ENCODE results near the gene GOLGB1. TPM values are rescaled to one million over a fixed set of nuclear protein-coding genes. Genes with fewer than 3 reads are reported as not detected.
A peak's percentile ranks its signal among the peaks of the same experiment; 100 is the strongest.

The GOLGB1 gene
- total RNA-seq, 1 experiment from 2014 or later, result 31.4 TPM

DNA sequence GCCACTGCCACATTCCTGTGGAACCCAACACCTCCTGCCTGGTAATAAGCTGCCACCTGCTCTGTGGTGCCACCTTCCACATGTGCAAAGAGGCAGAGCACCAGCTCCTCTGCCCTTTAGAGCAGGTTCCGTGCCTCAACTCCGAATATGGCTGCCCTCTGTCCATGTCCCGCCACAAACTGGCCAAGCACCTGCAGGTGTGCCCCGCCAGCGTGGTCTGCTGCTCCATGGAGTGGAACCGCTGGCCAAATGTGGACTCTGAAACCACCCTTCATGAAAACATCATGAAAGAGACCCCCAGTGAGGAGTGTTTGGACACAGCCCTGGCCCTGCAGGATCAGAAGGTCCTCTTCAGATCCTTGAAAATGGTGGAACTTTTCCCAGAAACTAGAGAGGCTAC is 128.1 kb downstream of the GOLGB1 start:
- Mint-ChIP-seq H3K36me3 (ENCODE audit: insufficient read depth in 1 of 3, low read depth in 3 of 3) (no peaks in the 10 kb centered on the region), H3K4me3 (no peak overlapping the region), H3K4me1 (peaks cover 12% of the 10 kb centered on the region in 2 experiments), H3K27ac (no peak overlapping the region), H3K27me3 (ENCODE audit: low read depth) (no peaks in the 10 kb centered on the region; the same call in 1 of the 2 replicates), H3K9me3 (no peaks in the 10 kb centered on the region; a peak in 1 of 5 replicates)
- no peak overlapping the region for H2BK5ac ChIP-seq (ENCODE audit: insufficient read length, low read length)
- H3K23ac ChIP-seq (ENCODE audit: insufficient read length, low read depth, low read length), result no peak overlapping the region
- no peak overlapping the region for H2BK12ac ChIP-seq (ENCODE audit: insufficient read length, low read depth, low read length)
- no peak overlapping the region for H3K4ac ChIP-seq (ENCODE audit: low read depth, low read length)
- H3K9me3 ChIP-seq (ENCODE audit: control insufficient read depth, low read depth, low read length), result no peaks in the 10 kb centered on the region
- H2BK20ac ChIP-seq (ENCODE audit: low read depth, low read length, poor library complexity, severe bottlenecking), result no peak overlapping the region
- H4K8ac ChIP-seq (replicated peaks; ENCODE audit: insufficient read length, low read depth, low read length), result no peak overlapping the region
- H3K14ac ChIP-seq (ENCODE audit: insufficient read depth, low read length), result no peak overlapping the region
- no peak overlapping the region for H2BK120ac ChIP-seq (ENCODE audit: low read depth, low read length, poor library complexity, severe bottlenecking)
- peaks cover 6% of the 10 kb centered on the region for H3K4me1 ChIP-seq (ENCODE audit: insufficient read depth, low read length)
- H3K27ac ChIP-seq (ENCODE audit: insufficient read length, low read depth, low read length), result no peak overlapping the region
- no peak overlapping the region for H2AK5ac ChIP-seq (ENCODE audit: insufficient read length, low read length)
- H3K9ac ChIP-seq (ENCODE audit: extremely low read depth, insufficient read length, low read length), result no peak overlapping the region
- H3K4me2 ChIP-seq (ENCODE audit: insufficient read depth, insufficient read length, low read length), result no peak overlapping the region
- no peaks in the 10 kb centered on the region for H3K27me3 ChIP-seq (ENCODE audit: insufficient read depth, low read length)
- H4K91ac ChIP-seq (ENCODE audit: insufficient read length, low read depth, low read length), result peak overlapping the region; percentile 31
- WGBS (ENCODE audit: extremely low coverage, insufficient read length, low lambda C conversion rate), result no CpG with 5 or more reads among the region's 6 CpGs
- H3K56ac ChIP-seq (ENCODE audit: insufficient read length, low read depth, low read length), result no peak overlapping the region
- H3K79me2 ChIP-seq (ENCODE audit: insufficient read depth, low read length), result no peaks in the 10 kb centered on the region
- TF ChIP-seq, protein P1, sequence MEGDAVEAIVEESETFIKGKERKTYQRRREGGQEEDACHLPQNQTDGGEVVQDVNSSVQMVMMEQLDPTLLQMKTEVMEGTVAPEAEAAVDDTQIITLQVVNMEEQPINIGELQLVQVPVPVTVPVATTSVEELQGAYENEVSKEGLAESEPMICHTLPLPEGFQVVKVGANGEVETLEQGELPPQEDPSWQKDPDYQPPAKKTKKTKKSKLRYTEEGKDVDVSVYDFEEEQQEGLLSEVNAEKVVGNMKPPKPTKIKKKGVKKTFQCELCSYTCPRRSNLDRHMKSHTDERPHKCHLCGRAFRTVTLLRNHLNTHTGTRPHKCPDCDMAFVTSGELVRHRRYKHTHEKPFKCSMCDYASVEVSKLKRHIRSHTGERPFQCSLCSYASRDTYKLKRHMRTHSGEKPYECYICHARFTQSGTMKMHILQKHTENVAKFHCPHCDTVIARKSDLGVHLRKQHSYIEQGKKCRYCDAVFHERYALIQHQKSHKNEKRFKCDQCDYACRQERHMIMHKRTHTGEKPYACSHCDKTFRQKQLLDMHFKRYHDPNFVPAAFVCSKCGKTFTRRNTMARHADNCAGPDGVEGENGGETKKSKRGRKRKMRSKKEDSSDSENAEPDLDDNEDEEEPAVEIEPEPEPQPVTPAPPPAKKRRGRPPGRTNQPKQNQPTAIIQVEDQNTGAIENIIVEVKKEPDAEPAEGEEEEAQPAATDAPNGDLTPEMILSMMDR (conservative IDR thresholded peaks at IDR 0.05), result no peak
- DNase-seq, result no peak
- no peak overlapping the region for H4K5ac ChIP-seq (ENCODE audit: insufficient read length, low read depth, low read length)
- H2BK15ac ChIP-seq (ENCODE audit: low read depth, low read length), result no peak overlapping the region
- H3K23me2 ChIP-seq (ENCODE audit: insufficient read length, low read depth, low read length, poor library complexity, severe bottlenecking), result no peaks in the 10 kb centered on the region
- no peak overlapping the region for H3T11ph ChIP-seq (ENCODE audit: low read length)
- H3K18ac ChIP-seq (ENCODE audit: insufficient read length, low read depth, low read length), result no peak overlapping the region
- no peaks in the 10 kb centered on the region for H4K20me1 ChIP-seq (ENCODE audit: control insufficient read depth, insufficient read depth, insufficient read length)
- no peaks in the 10 kb centered on the region for H3K79me1 ChIP-seq (ENCODE audit: insufficient read depth, low read depth, low read length, poor library complexity, severe bottlenecking)
- no peak overlapping the region for H2AFZ ChIP-seq (ENCODE audit: low read length)
